HepG2 (cell line): ENCODE data around the gene MYCBP2. TPM values are rescaled to one million over a fixed set of nuclear protein-coding genes. Genes with fewer than 3 reads are reported as not detected.
A peak's percentile ranks its signal among the peaks of the same experiment; 100 is the strongest.

Source experiments
- ARHGAP35 ChIP-seq: sonication (generic); formaldehyde crosslinking; IDR thresholded peaks from 2 replicates; pipeline ENCODE4 v1.9.0; 2022; ENCODE audit warnings: mild to moderate bottlenecking, inconsistent platforms, moderate library complexity, missing genetic modification reagents, borderline replicate concordance
- ARNT2 ChIP-seq: sonication (generic); formaldehyde crosslinking; IDR thresholded peaks from 2 replicates; pipeline ENCODE4 v1.8.0; 2022; ENCODE audit warnings: mild to moderate bottlenecking, low read depth, missing genetic modification reagents, moderate library complexity
- ARNTL ChIP-seq: sonication (generic); formaldehyde crosslinking; IDR thresholded peaks from 2 replicates; pipeline ENCODE4 v1.4.0; 2020; ENCODE audit warnings: mild to moderate bottlenecking, missing genetic modification reagents
- ELF3 ChIP-seq: IDR thresholded peaks from 2 replicates; pipeline ENCODE4 v1.6.1; 2016; ENCODE audit warnings: missing genetic modification reagents, missing compliant biosample characterization
- JARID2 ChIP-seq: sonication (generic); formaldehyde crosslinking; IDR thresholded peaks from 2 replicates; pipeline ENCODE4 v1.8.1; 2023; ENCODE audit warnings: missing genetic modification reagents, inconsistent platforms; ENCODE audit not compliant: insufficient replicate concordance
- KDM3A ChIP-seq: IDR thresholded peaks from 2 replicates; pipeline ENCODE4 v1.6.1; 2018; ENCODE audit warnings: low read depth, missing compliant biosample characterization
- KLF15 ChIP-seq: sonication (generic); formaldehyde crosslinking; IDR thresholded peaks from 2 replicates; pipeline ENCODE4 v1.8.1; 2023; ENCODE audit warnings: borderline replicate concordance, mild to moderate bottlenecking, inconsistent platforms, missing genetic modification reagents, mixed read lengths
- KMT2B ChIP-seq: IDR thresholded peaks from 2 replicates; pipeline ENCODE4 v1.6.1; 2016; ENCODE audit warnings: missing genetic modification reagents, missing compliant biosample characterization
- MAFK ChIP-seq, 2 experiments: IDR thresholded peaks in 1 of 2; conservative IDR thresholded peaks in 1 of 2; 2 replicates each; pipeline ENCODE4 v1.6.1; 2011; ENCODE audit warnings: improper control_type of control experiment in 2 of 2, low read length in 2 of 2
- MTA1 ChIP-seq: sonication (generic); formaldehyde crosslinking; IDR thresholded peaks from 2 replicates; pipeline ENCODE4 v1.4.0; 2020; ENCODE audit warnings: missing genetic modification reagents, mild to moderate bottlenecking, borderline replicate concordance
- PHF5A ChIP-seq: IDR thresholded peaks from one replicate; pipeline ENCODE4 v1.6.1; 2018; ENCODE audit warnings: low read depth, missing genetic modification reagents; ENCODE audit not compliant: unreplicated experiment
- SMAD9 ChIP-seq: sonication (generic); formaldehyde crosslinking; IDR thresholded peaks from 2 replicates; pipeline ENCODE4 v1.5.1; 2020; ENCODE audit warnings: mild to moderate bottlenecking, missing genetic modification reagents
- SOX13 ChIP-seq, 3 experiments: fragments of 450-650 bp in 1 of 3; sonication (generic) in 1 of 3; formaldehyde crosslinking in 1 of 3; IDR thresholded peaks in 2 of 3; conservative IDR thresholded peaks in 1 of 3; 2 replicates each; pipeline versions ENCODE4 v1.5.0 to v1.6.1; 2016 to 2020; ENCODE audit warnings: antibody characterized with exemption in 1 of 3, mild to moderate bottlenecking in 1 of 3, missing compliant biosample characterization in 1 of 3, missing genetic modification reagents in 1 of 3, moderate library complexity in 1 of 3
- SRSF4 ChIP-seq: fragments of 200-400 bp; formaldehyde crosslinking; IDR thresholded peaks from one replicate; pipeline ENCODE4 v1.6.1; 2018; ENCODE audit warnings: mild to moderate bottlenecking, low read depth, low read length, moderate library complexity; ENCODE audit not compliant: poor library complexity, severe bottlenecking
- YEATS2 ChIP-seq: sonication (generic); formaldehyde crosslinking; IDR thresholded peaks from 2 replicates; pipeline ENCODE4 v1.4.0; 2020; ENCODE audit warnings: missing genetic modification reagents, borderline replicate concordance
- ZFP36L2 ChIP-seq: sonication (generic); formaldehyde crosslinking; IDR thresholded peaks from 2 replicates; pipeline ENCODE4 v1.4.0; 2020; ENCODE audit warnings: missing genetic modification reagents
- ZFP37 ChIP-seq: sonication (generic); formaldehyde crosslinking; IDR thresholded peaks from 2 replicates; pipeline ENCODE4 v1.4.0; 2020; ENCODE audit warnings: missing genetic modification reagents, borderline replicate concordance
- ZNF230 ChIP-seq: sonication (generic); formaldehyde crosslinking; IDR thresholded peaks from 2 replicates; pipeline ENCODE4 v1.4.0; 2020; ENCODE audit warnings: mild to moderate bottlenecking, missing genetic modification reagents
- ZNF333 ChIP-seq: sonication (generic); formaldehyde crosslinking; IDR thresholded peaks from 2 replicates; pipeline ENCODE4 v1.4.0; 2020; ENCODE audit warnings: mild to moderate bottlenecking, missing genetic modification reagents, borderline replicate concordance
- polyA plus RNA-seq, 8 experiments: library from polyadenylated mRNA; depleted of rRNA in 3 of 8; stranded (reverse) in 7 of 8; unstranded in 1 of 8; fragments of >200 nt; fragmentation: Illumina TruSeq in 4 of 8; extraction: Trizol in 4 of 8; gene quantifications; 2 replicates each; pipeline versions ENCODE4 v1.2.1 to v1.2.3, GENCODE V29; 2011 to 2016; ENCODE audit warnings: low read depth in 4 of 8, missing spikeins in 1 of 8, mixed read lengths in 1 of 8; ENCODE audit not compliant: insufficient read depth in 1 of 8
- total RNA-seq, 5 experiments: library from RNA; depleted of rRNA; stranded (reverse); fragments of >200 nt; fragmentation: Illumina TruSeq; extraction: Trizol; gene quantifications; 2 replicates each; pipeline ENCODE4 v1.2.3, GENCODE V29; 2016; ENCODE audit warnings: low read depth in 1 of 5
- TF ChIP-seq, protein P1 (sequence below): sonication (generic); formaldehyde crosslinking; IDR thresholded peaks from 2 replicates; pipeline ENCODE4 v1.8.0; 2022; ENCODE audit warnings: low read depth, missing genetic modification reagents
- TF ChIP-seq, protein P2 (sequence below): sonication (generic); formaldehyde crosslinking; IDR thresholded peaks from 2 replicates; pipeline ENCODE4 v1.8.0; 2023; ENCODE audit warnings: mild to moderate bottlenecking, missing genetic modification reagents
- TF ChIP-seq, protein P3 (sequence below): sonication (generic); formaldehyde crosslinking; IDR thresholded peaks from 2 replicates; pipeline ENCODE4 v1.4.0; 2020; ENCODE audit warnings: missing genetic modification reagents; ENCODE audit errors: not compliant biosample characterization
- TF ChIP-seq, protein P4 (sequence below): sonication (generic); formaldehyde crosslinking; IDR thresholded peaks from 2 replicates; pipeline ENCODE4 v1.4.0; 2020; ENCODE audit warnings: missing genetic modification reagents
- TF ChIP-seq, protein P5 (sequence below): sonication (generic); formaldehyde crosslinking; IDR thresholded peaks from 2 replicates; pipeline ENCODE4 v1.5.1; 2020; ENCODE audit warnings: mild to moderate bottlenecking, missing genetic modification reagents, moderate library complexity

The MYCBP2 gene
- total and polyA plus RNA-seq, 2 of the 13 experiments (the other 11 are each of a cell fraction or from before 2014, with no cell fraction given) = 16.3 to 35.3 TPM

DNA sequence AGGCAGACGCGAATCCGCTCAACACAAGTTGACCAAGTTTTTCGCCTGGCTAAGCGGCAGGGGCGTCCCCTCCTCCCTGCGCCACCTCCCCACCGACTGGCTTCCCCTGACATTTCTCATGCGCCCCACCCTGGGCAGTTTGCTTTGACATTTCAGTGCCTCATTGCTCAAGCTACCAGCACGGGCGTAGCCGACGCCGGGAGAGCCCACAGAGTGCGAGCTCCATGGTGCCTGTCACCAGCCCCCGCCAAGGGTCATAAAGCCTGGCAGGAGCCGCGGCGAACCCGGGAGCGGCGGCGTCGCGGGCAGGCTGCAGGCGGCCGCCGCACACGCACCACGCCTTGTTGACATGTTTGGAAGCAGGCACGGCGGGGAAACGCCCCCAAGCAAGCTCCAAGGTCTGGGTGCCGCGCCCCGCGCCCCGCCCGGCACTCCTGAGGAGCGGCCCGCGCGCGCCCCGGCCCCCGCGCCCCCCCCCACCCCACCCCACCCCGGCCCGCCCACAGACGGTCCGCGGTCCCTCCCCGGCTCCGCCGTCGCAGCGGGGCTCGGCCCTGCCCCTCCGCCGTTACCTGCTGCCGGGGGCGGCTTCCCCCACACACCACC is 300.5 kb downstream of the MYCBP2 start (continued):
- TF ChIP-seq, protein P1, sequence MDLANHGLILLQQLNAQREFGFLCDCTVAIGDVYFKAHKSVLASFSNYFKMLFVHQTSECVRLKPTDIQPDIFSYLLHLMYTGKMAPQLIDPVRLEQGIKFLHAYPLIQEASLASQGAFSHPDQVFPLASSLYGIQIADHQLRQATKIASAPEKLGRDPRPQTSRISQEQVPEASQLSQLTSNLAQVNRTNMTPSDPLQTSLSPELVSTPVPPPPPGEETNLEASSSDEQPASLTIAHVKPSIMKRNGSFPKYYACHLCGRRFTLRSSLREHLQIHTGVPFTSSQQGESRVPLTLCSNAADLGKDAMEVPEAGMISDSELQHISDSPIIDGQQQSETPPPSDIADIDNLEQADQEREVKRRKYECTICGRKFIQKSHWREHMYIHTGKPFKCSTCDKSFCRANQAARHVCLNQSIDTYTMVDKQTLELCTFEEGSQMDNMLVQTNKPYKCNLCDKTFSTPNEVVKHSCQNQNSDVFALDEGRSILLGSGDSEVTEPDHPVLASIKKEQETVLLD (CRISPR knock-in tag) = no peak
- TF ChIP-seq, protein P2, sequence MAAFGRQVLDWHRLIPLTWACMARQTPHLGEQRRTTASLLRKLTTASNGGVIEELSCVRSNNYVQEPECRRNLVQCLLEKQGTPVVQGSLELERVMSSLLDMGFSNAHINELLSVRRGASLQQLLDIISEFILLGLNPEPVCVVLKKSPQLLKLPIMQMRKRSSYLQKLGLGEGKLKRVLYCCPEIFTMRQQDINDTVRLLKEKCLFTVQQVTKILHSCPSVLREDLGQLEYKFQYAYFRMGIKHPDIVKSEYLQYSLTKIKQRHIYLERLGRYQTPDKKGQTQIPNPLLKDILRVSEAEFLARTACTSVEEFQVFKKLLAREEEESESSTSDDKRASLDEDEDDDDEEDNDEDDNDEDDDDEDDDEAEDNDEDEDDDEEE = no peak; the same call in 1 of the 2 replicates
- TF ChIP-seq SRSF4 (no peak), ARNTL (no peak), MAFK (conservative IDR thresholded peaks at IDR 0.05 in 1 of 2, IDR thresholded peaks at IDR 0.05 in 1 of 2; ENCODE audit: low read length in 2 of 2) (no peak), ARNT2 (CRISPR knock-in tag) (peak; percentile 19; the same call in 1 of the 2 replicates), ZFP36L2 (CRISPR knock-in tag) (no peak), PHF5A (CRISPR knock-in tag) (no peak), ELF3 (CRISPR knock-in tag) (0 out of 2 replicates have a peak, but pooled peaks have one; percentile 10), ZFP37 (CRISPR knock-in tag) (no peak), ZNF230 (CRISPR knock-in tag) (no peak), ZNF333 (no peak), JARID2 (CRISPR knock-in tag) (no peak), KMT2B (peak; percentile 26; the same call in 1 of the 2 replicates), SOX13 (IDR thresholded peaks at IDR 0.05) (no peak), SOX13 (CRISPR knock-in tag; conservative IDR thresholded peaks at IDR 0.05 in 1 of 2, IDR thresholded peaks at IDR 0.05 in 1 of 2) (no peak), MTA1 (CRISPR knock-in tag) (no peak), SMAD9 (CRISPR knock-in tag) (no peak), KDM3A (CRISPR knock-in tag) (0 out of 2 replicates have a peak, but pooled peaks have one; percentile 40), KLF15 (CRISPR knock-in tag) (no peak), YEATS2 (CRISPR knock-in tag) (no peak), ARHGAP35 (CRISPR knock-in tag) (no peak)
- TF ChIP-seq, protein P3, sequence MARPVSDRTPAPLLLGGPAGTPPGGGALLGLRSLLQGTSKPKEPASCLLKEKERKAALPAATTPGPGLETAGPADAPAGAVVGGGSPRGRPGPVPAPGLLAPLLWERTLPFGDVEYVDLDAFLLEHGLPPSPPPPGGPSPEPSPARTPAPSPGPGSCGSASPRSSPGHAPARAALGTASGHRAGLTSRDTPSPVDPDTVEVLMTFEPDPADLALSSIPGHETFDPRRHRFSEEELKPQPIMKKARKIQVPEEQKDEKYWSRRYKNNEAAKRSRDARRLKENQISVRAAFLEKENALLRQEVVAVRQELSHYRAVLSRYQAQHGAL (CRISPR knock-in tag) = no peak
- TF ChIP-seq, protein P4, sequence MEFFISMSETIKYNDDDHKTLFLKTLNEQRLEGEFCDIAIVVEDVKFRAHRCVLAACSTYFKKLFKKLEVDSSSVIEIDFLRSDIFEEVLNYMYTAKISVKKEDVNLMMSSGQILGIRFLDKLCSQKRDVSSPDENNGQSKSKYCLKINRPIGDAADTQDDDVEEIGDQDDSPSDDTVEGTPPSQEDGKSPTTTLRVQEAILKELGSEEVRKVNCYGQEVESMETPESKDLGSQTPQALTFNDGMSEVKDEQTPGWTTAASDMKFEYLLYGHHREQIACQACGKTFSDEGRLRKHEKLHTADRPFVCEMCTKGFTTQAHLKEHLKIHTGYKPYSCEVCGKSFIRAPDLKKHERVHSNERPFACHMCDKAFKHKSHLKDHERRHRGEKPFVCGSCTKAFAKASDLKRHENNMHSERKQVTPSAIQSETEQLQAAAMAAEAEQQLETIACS = no peak
- TF ChIP-seq, protein P5, sequence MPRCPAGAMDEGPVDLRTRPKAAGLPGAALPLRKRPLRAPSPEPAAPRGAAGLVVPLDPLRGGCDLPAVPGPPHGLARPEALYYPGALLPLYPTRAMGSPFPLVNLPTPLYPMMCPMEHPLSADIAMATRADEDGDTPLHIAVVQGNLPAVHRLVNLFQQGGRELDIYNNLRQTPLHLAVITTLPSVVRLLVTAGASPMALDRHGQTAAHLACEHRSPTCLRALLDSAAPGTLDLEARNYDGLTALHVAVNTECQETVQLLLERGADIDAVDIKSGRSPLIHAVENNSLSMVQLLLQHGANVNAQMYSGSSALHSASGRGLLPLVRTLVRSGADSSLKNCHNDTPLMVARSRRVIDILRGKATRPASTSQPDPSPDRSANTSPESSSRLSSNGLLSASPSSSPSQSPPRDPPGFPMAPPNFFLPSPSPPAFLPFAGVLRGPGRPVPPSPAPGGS (CRISPR knock-in tag) = no peak; the same call in 1 of the 2 replicates
